Thyroid gland (tissue), 4 donors: ENCODE results near the gene AP3D1. TPM values are rescaled to one million over a fixed set of nuclear protein-coding genes. Genes with fewer than 3 reads are reported as not detected.

Experiments
- DNase-seq, 2 donors: peaks; one replicate each; pipeline ENCODE4 v3.0.0-alpha.2; 2019
- H3K27ac ChIP-seq, 3 donors: fragments of 200-600 bp; sonication (generic); 1 replicate in 2 of 3; 2 replicates in 1 of 3; pipeline ENCODE4 v1.5.1; 2016 to 2019; ENCODE audit warnings: mild to moderate bottlenecking in 1 of 3, moderate library complexity in 1 of 3
- H3K27me3 ChIP-seq: fragments of 200-600 bp; sonication (generic); one replicate; pipeline ENCODE4 v1.5.1; 2019
- H3K36me3 ChIP-seq, 2 donors: fragments of 200-600 bp; sonication (generic); one replicate each; pipeline ENCODE4 v1.5.1; 2016 to 2019
- H3K4me1 ChIP-seq, 2 donors: fragments of 200-600 bp; sonication (generic); one replicate each; pipeline ENCODE4 v1.5.1; 2017 to 2019
- H3K4me3 ChIP-seq, 3 donors: fragments of 200-600 bp; sonication (generic); replicated peaks in 1 of 3; 1 replicate in 2 of 3; 2 replicates in 1 of 3; pipeline ENCODE4 v1.5.1; 2016; ENCODE audit warnings: mild to moderate bottlenecking in 1 of 3
- H3K9me3 ChIP-seq: fragments of 200-600 bp; sonication (generic); one replicate; pipeline ENCODE4 v1.5.1; 2017
- CTCF ChIP-seq, 6 experiments: fragments of 200-600 bp in 3 of 6; fragments of 450-650 bp in 3 of 6; sonication (generic) in 3 of 6; IDR thresholded peaks; one replicate each; pipeline ENCODE4 v1.5.1; 2016 to 2019; ENCODE audit warnings: antibody characterized with exemption in 6 of 6, mild to moderate bottlenecking in 2 of 6, inconsistent platforms in 1 of 6, moderate library complexity in 1 of 6
- POLR2A ChIP-seq, 2 donors: fragments of 450-650 bp; IDR thresholded peaks; one replicate each; pipeline ENCODE4 v1.6.1; 2017; ENCODE audit warnings: antibody characterized with exemption in 2 of 2, mild to moderate bottlenecking in 2 of 2, moderate library complexity in 1 of 2
- WGBS, 2 donors: methylation state at CpG; one replicate each; pipeline ENCODE4 v1.1.5; 2017; 5-methylcytosine and 5-hydroxymethylcytosine counted together
- intact Hi-C: fragments of 100-400 bp; cut with DNase I; formaldehyde crosslinking; loops from one replicate; pipeline ENCODE4 v1.15.1; 2023
- total RNA-seq, 4 donors: library from RNA; depleted of rRNA; stranded (reverse); fragments of >200 nt; gene quantifications; one replicate each; pipeline ENCODE4 v1.2.3, GENCODE V29; 2016

Gene AP3D1
- total RNA-seq, 4 donors from 2014 or later = 62.5 to 121 (median 118) TPM

- Histone ChIP-seq H3K4me3 (no peak overlapping the region), H3K9me3 (no peaks in the 10 kb centered on the region), H3K27me3 (no peaks in the 10 kb centered on the region), H3K27ac (no peak overlapping the region), H3K4me1 (no peaks in the 10 kb centered on the region), H3K36me3 (peaks cover 66 to 82% of the 10 kb centered on the region in 2 donors)
- no peak for DNase-seq
- no peak for TF ChIP-seq CTCF (IDR thresholded peaks at IDR 0.05)
- no peak for TF ChIP-seq POLR2A (IDR thresholded peaks at IDR 0.05)
- intact Hi-C loops = no loop called here
- 88 to 93% methylated on average over 9 to 10 of the region's 10 CpGs for WGBS, 2 donors
Observed at GRCh38 chr19:2122982-2123381, 28.4 kb downstream of the AP3D1 start.

GRCh38 chr19:2122251-2122650, 29.1 kb downstream of the AP3D1 start:
- no peak for TF ChIP-seq POLR2A (IDR thresholded peaks at IDR 0.05)
- no peak for TF ChIP-seq CTCF (IDR thresholded peaks at IDR 0.05)
- Histone ChIP-seq H3K9me3 (no peaks in the 10 kb centered on the region), H3K27ac (no peak overlapping the region), H3K4me1 (no peaks in the 10 kb centered on the region), H3K4me3 (no peak overlapping the region), H3K27me3 (no peaks in the 10 kb centered on the region), H3K36me3 (peaks cover 63 to 82% of the 10 kb centered on the region in 2 donors)
- intact Hi-C loops = no loop called here
- 92 to 93% methylated on average over 15 of the region's 15 CpGs for WGBS, 2 donors
- no peak for DNase-seq

- Histone ChIP-seq H3K27ac (no peak overlapping the region), H3K4me1 (no peaks in the 10 kb centered on the region), H3K36me3 (peaks cover 62 to 83% of the 10 kb centered on the region in 2 donors), H3K4me3 (no peak overlapping the region), H3K27me3 (no peaks in the 10 kb centered on the region), H3K9me3 (no peaks in the 10 kb centered on the region)
- no peak for DNase-seq
- 95 to 97% methylated on average over 7 to 9 of the region's 27 CpGs for WGBS, 2 donors
- intact Hi-C loops = no loop called here
- TF ChIP-seq POLR2A (IDR thresholded peaks at IDR 0.05) (no peak), CTCF (IDR thresholded peaks at IDR 0.05) (no peak)
Observed at GRCh38 chr19:2121416-2122051, 29.8 kb downstream of the AP3D1 start.

GRCh38 chr19:2120821-2121220, 30.5 kb downstream of the AP3D1 start:
- Histone ChIP-seq H3K4me1 (no peaks in the 10 kb centered on the region), H3K4me3 (no peak overlapping the region), H3K27me3 (no peaks in the 10 kb centered on the region), H3K36me3 (peaks cover 66 to 86% of the 10 kb centered on the region in 2 donors), H3K27ac (no peak overlapping the region), H3K9me3 (no peaks in the 10 kb centered on the region)
- intact Hi-C loops = no loop called here
- WGBS, 2 donors = 92 to 95% methylated on average over 18 of the region's 26 CpGs
- no peak for DNase-seq
- TF ChIP-seq CTCF (IDR thresholded peaks at IDR 0.05) (no peak), POLR2A (IDR thresholded peaks at IDR 0.05) (no peak)

- H3K9me3 ChIP-seq = no peaks in the 10 kb centered on the region
- H3K27me3 ChIP-seq = no peaks in the 10 kb centered on the region
- DNase-seq = no peak
- intact Hi-C loops = no loop called here
- no peaks in the 10 kb centered on the region for H3K4me1 ChIP-seq
- no peak overlapping the region for H3K4me3 ChIP-seq
- H3K27ac ChIP-seq = no peak overlapping the region
- peaks cover 73 to 90% of the 10 kb centered on the region in 2 donors for H3K36me3 ChIP-seq
- TF ChIP-seq POLR2A (IDR thresholded peaks at IDR 0.05) (no peak), CTCF (IDR thresholded peaks at IDR 0.05) (no peak)
- WGBS, 2 donors = 92 to 93% methylated on average over 24 to 31 of the region's 31 CpGs
Observed at GRCh38 chr19:2119921-2120785, 31.2 kb downstream of the AP3D1 start.
